GM23248 (cell line): Measurements from ENCODE around the gene ANKRD13D.

ENCODE experiments used
- EZH2 ChIP-seq: fragments of 200-600 bp; sonication (generic); IDR thresholded peaks from 2 replicates; pipeline ENCODE4 v1.6.1; 2018; ENCODE audit warnings: antibody characterized with exemption, mild to moderate bottlenecking; ENCODE audit not compliant: insufficient read depth, poor library complexity, severe bottlenecking
- EZH2phosphoT487 ChIP-seq: fragments of 200-600 bp; sonication (generic); IDR thresholded peaks from 2 replicates; pipeline ENCODE4 v1.6.1; 2018; ENCODE audit warnings: antibody characterized with exemption, moderate library complexity, mild to moderate bottlenecking, low read depth; ENCODE audit not compliant: insufficient read depth

DNA sequence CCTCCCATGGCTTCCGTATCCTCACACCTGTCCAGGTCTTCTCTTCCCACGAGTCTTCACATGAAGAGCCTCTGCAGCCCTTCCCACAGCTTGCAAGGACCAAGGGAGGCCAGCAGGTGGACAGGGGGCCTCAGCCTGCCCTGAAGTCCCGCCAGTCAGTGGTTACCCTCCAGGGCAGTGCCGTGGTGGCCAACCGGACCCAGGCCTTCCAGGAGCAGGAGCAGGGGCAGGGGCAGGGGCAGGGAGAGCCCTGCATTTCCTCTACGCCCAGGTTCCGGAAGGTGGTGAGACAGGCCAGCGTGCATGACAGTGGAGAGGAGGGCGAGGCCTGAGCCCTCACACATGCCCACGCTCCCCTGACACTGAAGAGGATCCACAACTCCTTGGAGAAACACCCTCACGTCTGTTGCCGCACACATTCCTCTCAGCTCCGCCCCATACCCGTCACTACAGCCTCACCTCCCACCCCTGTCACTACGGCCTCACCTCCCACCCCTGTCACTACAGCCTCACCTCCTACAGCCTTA is 22.5 kb downstream of the ANKRD13D start:
- TF ChIP-seq EZH2 = no peak
- TF ChIP-seq EZH2phosphoT487 = no peak
